HUDEP-2 (cell line): ENCODE results near the gene PLEKHN1.
"Not testable (repeated sequence)": the region's sequence is repeated elsewhere in the genome, so short reads cannot be mapped to it uniquely, and the experiment has no call there.

Source experiments
- DNase-seq, 76 experiments: peaks; one replicate each; lab custom pipeline; 2025; ENCODE audit not compliant: unreplicated experiment in 76 of 76; lab: John Stamatoyannopoulos, UW

PLEKHN1 gene

DNA sequence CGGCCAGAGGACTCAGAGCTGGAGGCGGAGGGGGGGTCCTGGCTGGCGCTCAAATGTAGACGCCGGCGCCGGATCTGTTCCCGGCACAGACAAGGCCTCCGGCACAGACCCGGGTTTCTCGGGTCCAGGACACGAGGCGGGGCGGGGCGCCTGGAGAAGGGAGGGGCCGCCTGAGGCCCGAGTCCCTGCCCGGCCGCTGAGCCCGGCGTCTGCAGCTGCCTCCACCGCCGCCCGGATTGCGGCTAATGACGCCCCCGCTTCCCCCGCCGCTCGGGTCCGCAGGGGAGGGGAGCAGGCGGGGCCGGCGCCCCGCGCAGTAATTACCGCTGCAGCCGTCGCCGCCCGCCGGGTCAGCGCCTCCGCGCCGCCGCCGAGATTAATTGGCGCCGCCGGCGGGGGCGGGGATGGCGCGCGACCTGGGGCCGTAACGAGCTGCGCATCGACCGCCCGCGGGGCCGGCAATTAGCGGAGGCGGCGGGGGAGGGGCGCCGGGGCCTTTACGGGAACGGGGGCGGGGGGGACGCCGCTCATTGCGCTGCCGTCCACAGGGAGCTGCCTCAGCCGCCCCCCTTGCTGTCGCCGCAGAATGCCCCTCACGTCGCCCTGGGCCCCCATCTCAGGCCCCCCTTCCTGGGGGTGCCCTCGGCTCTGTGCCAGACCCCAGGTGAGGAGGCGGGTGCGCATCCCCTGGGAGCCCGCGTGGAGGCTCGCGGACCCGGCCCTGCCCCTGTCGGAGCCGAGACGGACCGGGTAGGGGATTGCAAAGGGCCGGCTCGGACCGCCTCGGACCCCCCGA lies 24.5 kb upstream of the PLEKHN1 start:
- peak in 47 of 76 experiments; percentile 8 to 70 (median 36) for DNase-seq

DNA sequence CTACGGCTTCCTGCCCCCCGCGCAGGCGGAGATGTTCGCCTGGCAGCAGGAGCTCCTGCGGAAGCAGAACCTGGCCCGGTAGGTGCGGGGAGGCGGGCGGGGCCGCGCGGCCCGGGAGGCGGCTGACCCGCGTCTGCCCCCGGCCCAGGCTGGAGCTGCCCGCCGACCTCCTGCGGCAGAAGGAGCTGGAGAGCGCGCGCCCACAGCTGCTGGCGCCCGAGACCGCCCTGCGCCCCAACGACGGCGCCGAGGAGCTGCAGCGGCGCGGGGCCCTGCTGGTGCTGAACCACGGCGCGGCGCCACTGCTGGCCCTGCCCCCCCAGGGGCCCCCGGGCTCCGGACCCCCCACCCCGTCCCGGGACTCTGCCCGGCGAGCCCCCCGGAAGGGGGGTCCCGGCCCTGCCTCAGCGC lies 23.9 kb upstream of the PLEKHN1 start:
- DNase-seq: no peak

DNA sequence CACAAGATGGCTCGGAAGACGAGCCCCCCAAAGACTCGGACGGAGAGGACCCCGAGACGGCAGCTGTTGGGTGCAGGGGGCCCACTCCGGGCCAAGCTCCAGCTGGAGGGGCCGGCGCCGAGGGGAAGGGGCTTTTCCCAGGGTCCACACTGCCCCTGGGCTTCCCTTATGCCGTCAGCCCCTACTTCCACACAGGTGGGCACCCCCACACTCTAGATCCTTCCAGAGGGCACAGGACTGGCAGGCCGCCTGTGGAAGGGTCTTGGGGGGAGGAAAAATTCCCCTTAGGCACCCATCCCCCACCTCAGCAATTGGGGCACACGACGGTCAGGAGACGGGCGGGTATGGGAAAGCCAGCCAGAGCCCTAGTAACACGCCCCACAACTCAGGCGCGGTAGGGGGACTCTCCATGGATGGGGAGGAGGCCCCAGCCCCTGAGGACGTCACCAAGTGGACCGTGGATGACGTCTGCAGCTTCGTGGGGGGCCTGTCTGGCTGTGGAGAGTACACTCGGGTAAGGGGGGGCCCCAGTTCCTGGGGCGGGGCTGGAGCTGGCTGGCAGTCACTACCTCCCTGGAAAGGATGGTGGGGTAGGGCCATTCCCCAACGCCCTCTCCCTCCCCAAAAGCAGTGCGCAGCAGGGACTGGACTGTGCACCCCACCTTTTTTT lies 23.3 kb upstream of the PLEKHN1 start:
- DNase-seq: no peak

DNA sequence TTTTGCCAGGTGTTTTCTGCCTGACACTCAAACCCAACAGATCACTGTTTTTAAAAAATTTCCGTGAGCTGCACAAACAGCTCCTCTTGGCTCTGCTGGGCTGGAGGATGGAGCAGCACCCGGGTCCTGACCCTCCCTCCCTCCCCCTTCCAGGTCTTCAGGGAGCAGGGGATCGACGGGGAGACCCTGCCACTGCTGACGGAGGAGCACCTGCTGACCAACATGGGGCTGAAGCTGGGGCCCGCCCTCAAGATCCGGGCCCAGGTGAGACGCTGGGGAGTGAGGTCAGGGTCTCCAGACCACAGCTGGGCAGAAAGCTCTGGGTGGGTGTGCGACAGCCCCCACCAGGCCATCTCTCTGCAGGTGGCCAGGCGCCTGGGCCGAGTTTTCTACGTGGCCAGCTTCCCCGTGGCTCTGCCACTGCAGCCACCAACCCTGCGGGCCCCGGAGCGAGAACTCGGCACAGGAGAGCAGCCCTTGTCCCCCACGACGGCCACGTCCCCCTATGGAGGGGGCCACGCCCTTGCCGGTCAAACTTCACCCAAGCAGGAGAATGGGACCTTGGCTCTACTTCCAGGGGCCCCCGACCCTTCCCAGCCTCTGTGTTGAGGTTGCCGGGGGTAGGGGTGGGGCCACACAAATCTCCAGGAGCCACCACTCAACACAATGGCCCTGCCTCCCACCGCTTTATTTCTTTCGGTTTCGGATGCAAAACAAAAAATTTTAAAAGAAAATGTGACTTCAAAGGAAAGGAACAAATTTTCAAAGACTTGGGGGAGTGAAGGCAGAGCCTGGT lies 22.5 kb upstream of the PLEKHN1 start:
- no peak for DNase-seq

DNA sequence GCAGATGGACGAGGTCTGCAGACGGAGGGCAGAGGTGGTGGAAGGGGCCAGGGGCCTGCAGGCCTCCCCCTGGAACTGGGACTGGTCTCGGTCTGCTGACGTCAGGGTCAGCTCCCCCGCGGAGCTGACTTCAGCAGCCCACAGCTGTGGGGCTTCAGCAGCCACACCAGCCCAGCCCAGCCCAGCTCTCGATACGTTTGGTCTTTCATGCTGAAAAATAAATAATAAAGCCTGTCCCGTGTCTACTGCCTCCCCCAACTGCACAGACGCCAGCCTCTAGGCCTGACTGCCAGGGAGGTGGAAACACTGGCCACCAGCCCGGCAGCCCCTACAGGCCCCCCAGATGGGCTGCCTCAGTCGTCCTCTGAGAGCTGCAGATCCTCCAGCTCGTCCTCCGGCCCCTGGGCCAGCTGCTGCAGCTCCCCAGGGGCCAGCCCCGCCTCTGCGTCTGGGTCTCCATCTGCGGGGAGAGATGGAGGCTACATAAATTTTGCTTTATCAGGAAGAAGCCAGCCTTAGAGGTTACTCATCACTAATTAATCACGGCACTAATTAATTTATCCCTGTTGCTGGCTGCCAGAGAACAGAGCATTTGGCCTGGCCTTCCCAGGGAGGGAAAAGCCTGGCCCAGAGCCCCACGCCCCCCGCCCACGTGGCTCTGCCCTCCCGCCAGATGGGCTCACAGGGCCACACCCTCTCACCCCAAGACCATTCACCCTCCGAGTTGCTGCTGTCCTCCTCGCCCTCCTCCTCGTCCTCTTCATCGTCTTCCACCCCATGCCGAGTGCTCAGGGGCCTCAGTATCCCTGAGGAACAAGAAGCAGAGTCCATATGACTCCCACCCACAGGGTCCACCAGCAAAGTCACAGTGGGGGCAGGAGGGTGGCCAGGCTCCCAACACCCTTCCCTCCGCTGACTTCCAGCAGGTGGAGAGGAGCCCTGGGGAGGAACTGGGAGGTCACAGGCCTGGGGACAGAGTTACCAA lies 21.6 kb upstream of the PLEKHN1 start:
- no peak for DNase-seq

DNA sequence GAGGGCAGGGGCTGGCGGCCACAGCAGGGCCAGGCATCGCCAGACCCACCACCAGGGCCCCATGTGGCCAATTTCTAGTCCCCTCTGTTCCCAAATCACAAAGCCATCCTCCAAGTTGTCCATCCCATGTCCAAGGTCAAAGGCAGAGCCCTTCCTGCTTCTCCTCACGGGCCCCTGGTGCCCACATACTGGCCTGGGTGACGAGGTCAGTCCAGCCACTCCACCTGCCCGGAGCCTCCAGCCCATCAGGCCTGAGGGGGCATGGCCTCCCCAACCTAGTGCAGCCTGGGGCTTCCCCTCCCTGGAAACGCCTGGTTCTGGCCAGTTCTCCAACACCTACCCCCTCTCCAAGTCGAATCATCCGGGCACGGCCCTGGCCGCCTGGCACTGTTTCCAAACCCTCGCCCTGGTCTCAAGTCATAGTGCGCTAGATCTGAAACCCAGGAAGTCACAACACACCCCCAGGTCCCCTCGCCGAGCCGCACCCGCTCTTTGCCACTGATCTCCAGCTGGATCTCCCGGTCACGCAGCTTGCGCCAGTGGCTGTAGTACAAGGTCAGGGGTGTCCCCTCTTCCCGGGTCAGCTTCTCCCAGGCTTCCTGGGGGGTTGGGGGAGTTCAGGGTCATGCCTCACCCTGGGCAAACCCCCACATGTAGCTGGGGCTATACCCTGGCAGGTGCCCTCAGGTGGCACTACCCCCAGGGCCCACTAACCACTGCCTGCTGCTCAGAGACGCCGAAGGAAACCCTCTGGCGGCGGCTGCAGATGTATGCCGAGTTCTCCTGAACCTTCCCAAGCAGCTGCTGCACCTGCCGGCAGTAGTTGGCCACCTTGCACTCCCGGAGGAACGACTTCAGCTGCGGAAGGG lies 20.4 kb upstream of the PLEKHN1 start:
- no peak for DNase-seq

DNA sequence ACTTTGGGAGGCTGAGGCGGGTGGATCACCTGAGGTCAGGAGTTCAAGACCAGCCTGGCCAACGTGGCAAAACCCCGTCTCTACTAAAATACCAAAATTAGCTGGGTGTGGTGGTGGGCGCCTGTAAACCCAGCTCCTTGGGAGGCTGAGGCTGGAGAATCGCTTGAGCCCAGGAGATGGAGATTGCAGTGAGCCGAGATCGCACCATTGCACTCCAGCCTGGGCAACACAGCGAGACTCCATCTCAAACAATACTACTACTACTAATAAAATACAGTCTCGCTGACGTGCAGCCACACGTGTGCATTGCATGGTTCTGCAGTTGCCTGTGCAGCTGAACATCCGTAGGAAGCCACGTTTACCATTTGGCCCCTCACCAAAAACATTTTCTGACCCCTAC lies 19.5 kb upstream of the PLEKHN1 start:
- not testable (repeated sequence) for DNase-seq

DNA sequence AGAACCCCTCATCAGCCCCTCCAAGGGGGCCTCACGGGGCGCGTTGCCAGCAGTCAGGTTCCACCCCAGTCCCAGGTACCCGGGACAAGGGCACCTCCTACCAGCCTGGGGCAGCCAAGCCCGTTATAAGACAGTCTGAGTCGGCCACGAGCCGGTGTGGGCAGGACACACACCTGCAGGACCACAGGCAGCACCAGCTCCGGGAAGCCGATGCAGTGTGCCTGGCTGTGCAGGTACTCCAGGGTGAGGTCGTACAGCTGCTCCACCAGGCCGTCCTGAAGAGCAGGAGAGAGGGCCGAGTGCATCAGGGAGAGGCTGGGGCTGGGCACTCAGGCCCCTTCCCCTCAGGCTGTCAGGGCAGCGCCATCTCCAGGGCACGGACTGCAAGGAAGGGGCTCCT lies 18.3 kb upstream of the PLEKHN1 start:
- DNase-seq: no peak

DNA sequence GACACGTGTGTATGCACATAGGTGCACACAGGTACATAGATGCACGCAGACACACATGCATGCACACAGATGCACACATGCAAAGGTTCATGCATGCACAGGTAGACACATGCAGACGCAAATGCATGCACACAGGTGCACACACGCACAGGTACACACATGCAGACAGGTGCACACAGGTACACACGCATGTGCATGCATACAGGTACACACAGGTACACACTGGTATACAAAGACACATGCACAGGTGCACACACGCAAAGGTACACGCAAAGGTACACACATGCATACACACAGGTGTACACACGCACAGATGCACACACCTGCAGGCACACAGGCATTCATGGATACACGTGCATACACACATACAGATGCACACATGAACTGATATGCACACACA lies 16.0 kb upstream of the PLEKHN1 start:
- DNase-seq: no peak

DNA sequence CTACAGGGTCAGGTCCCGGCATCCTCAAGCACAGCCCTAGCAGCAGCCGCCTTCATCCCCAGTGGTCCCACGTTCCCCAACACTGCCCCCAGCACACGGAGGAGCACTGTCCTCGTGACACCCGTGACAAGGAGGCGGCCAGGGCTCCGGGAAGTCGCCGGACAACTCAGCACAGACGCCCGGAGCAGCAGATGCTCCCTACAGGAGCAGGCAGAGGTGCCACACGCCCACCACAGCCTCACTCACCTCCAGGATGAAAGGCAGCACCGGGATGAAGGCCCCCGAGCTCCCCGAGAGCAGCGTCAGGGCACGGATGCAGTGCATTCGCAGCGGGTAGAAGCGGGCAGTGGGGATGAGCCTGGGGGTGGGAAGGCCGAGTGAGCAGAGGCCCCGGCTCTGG lies 15.4 kb upstream of the PLEKHN1 start:
- no peak for DNase-seq

DNA sequence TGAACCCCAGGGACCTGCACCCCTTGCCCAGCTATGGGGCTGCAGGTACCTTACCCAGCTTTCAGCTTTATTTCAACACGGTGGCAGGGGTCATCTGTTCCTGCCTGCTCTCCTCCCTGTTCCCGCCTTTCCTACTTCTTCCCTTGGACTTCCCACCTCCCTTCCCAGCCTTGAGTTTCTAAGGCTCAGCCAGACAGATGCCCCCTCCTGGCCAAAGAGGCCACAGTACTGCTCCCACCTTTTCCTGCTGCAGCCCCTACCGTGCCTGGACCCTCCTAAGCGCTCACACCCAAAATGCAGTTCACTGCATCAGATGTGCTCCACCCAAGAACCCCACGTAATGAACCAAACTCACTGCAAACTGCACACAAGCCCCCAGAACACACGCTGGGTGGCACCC lies 14.9 kb upstream of the PLEKHN1 start:
- no peak for DNase-seq

DNA sequence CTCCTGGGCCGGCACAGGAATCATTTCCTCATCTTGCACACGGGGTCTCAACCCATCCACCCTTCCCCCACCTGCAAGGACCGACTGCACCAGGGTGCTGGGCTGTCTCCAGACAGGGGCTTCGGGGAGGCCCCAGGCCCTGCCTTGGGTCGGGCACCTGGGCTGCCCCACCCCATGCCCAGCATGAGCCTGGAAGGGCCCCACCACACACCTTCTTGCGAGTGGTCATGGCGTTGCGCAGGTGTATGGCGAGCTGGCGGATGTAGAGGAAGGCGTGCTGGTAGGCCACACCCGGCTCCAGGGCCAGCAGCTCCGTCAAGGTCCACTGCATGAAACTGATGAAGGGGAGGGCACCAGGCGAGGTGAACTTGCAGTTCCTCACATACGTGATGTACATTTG lies 14.1 kb upstream of the PLEKHN1 start:
- DNase-seq: no peak

DNA sequence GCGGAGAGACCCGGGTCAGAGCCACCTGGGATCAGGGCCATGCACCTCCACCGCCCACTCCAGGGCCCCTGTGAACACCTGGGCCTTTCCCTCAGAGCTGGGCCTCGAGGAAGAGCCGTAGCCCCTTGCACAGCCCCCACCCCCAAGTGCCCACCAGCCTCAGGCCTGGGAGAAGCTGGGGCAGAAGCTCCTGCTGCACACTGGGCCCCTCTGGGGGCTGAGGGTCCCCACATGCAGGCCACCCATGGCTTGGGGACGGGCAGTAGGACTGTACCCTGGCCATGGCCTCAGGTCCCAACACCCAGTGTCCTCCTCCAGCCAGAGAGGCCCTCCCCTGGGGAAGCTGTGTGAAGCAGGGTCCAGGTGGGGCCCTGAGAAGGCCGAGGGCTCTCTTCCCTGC lies 13.7 kb upstream of the PLEKHN1 start:
- no peak for DNase-seq

DNA sequence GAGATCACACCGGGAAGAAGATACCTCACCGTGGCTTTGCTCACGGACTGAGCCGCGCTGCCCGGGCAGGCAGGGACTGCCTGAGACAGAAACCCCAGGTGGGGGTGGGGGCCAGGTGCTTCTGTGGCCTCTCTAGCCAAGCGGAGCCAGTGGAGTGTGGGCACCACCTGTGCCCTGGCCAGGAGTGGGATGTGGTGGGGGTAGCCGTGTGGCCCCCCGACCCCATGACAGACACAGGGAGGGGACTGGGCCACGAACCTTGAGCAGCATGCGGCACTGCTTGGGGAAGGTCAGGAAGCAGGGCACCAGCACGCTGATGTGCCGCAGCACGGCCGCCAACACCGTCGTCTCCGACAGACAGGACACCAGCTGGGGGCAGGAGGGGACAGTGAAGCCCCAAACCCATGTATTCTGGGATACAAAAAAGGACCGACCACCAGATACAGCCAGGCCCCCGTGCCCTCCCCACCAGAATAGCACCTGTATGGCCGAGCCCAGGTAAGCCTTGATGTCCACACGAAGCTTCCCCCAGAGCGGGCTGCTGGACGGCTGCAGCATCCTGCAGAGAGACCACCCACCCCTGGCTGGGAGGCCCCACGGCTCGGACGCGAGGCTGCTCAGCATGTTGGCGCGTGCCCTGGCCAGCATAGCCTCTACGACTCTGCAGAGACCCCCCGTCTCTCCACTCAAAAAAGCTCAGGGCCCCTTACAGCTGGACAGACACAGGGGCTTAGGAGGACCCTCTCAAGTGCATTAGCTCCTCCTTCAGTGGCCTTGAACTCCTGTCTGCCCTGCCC lies 12.6 kb upstream of the PLEKHN1 start:
- no peak for DNase-seq

DNA sequence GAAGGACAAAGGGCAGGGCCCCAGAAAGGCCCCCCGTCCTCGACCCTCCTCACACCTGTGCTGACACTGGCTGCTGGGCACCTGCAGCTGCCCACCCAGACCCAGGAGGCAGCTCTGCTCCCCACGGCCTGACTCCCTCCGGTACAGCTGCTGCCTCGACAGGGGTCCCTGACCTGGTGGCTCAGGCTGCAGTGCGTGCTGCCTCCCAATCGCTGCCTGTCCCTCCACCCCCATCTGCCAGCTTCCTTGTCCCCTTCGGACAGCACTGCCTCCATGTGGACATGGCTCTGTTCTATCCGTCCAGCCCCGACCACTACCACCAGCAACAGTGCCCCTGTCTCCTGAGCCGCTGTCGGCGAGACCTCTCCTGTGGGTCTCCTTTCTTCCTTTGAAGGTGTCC lies 11.4 kb upstream of the PLEKHN1 start:
- DNase-seq: no peak

DNA sequence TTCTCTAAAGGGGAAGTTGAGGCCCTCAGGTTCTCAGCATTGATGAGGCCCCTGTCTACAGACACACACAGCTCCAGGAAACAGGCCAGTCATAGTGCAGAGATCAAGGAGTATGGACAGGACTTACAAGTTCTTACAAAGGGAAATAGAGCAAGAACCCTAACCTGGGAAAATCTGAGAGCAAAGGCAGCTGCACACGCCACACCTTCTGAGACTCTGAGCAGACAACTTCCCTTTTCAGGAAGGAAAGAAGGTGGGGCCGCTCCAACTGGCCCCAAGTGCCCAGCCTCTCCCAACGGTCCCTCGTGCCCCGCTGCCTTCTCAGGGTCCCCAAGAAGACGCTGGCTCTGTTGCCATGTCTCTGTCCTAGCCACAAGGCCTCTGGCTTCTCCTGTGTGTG lies 10.8 kb upstream of the PLEKHN1 start:
- DNase-seq: no peak

DNA sequence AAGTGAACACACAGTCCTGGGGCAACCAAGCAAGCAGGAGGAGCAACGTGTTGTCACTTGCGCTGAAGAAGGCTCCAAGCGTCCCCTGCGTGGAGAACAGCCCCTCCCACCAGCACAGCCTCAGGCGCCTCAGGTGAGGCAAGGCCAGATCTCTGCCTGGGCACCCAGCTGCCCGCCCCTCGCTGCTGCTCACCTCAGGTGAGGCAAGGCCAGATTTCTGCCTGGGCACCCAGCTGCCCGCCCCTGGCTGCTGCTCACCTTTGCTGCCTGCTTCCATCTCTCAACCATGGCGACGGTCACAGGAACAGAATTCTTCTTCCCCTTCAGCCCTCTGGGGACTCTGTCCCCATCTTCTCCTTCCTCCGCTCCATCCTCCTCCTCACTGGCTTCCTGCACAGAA lies 9.6 kb upstream of the PLEKHN1 start:
- no peak for DNase-seq

DNA sequence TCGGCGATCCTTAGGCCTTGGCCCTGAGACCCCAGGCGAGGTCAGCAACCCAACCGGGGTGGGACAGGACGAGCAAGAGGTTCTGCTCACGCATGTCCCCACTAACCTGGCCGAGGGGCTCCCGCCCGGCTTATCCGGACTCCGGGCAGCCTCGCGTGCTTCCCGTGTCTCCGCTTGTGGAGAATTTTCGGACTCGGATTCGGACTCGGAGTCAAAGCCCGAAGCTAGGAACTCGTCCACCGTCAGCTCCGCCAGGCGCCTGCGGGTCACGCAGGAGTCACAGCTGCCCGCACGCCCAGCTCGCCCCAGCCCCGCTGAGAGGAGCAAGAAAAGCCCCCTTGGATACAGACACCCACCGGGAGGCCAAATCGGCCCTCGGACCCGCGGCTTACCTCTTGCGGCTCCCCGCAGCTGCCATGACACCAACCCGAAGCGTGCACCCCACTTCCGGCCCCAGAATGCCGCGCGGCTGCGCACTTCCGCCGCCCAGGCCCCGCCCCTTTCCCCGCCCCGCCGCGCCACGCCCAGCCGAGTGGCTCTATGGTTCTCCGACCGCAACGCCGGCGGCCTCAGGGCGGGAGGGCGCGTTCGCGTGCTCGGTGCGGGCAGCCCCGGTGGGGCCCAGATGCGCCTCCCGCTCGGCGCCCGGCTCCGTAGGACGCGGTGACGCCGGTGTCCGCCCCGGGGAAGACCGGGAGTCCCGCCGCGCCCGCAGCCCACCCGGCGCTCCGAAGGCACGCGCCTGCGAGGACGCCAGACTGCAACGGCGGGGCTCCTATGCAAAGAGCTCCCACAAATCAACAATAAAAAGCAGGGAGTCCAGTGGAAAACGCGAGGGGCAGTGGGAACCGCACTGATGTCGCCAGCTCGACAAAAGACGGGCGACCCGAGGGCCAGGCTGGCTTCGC lies 7.2 kb upstream of the PLEKHN1 start, which contains the start of gene NOC2L:
TSS of gene NOC2L (minus strand) at position 434 of the 908 bp plus-strand sequence. CDS start at position 418, 16 bp downstream.
- peak in 73 of 76 experiments; percentile 32 to 96 (median 88) for DNase-seq
